Breast epithelium (tissue), 3 donors: ENCODE results near the gene MASP2.

ENCODE experiments used
- CTCF ChIP-seq, 3 donors: fragments of 450-650 bp; IDR thresholded peaks; one replicate each; pipeline ENCODE4 v1.5.1; 2016 to 2017; ENCODE audit warnings: antibody characterized with exemption in 3 of 3, mild to moderate bottlenecking in 3 of 3, moderate library complexity in 3 of 3
- POLR2A ChIP-seq: fragments of 450-650 bp; IDR thresholded peaks from one replicate; pipeline ENCODE4 v1.6.1; 2016; ENCODE audit warnings: antibody characterized with exemption, mild to moderate bottlenecking, moderate library complexity
- POLR2AphosphoS5 ChIP-seq, 3 donors: sonication (generic); formaldehyde crosslinking; IDR thresholded peaks; one replicate each; pipeline ENCODE4 v1.6.1; 2017; ENCODE audit warnings: antibody characterized with exemption in 3 of 3

GRCh38 chr1:11030865-11031264 lies 16.2 kb downstream of the MASP2 start:
- no peak for TF ChIP-seq CTCF (IDR thresholded peaks at IDR 0.05)
- TF ChIP-seq POLR2A: no peak
- TF ChIP-seq POLR2AphosphoS5 (IDR thresholded peaks at IDR 0.05): no peak
